B cell (primary cell): ENCODE results near the gene TMEM37. TPM values are rescaled to one million over a fixed set of nuclear protein-coding genes. Genes with fewer than 3 reads are reported as not detected.

Source experiments
- ATAC-seq: fragments of 200-7000 bp; cut with Tn5 transposase; one replicate; pipeline ENCODE4 v1.10.0; 2021; ENCODE audit warnings: low read depth, mild to moderate bottlenecking, moderate number of reproducible peaks, moderate library complexity
- CTCF ChIA-PET: fragments of 350-600 bp; sonication (Branson Sonifier 250); formaldehyde crosslinking; loops from one replicate; lab custom pipeline; 2021; ENCODE audit warnings: antibody characterized with exemption, inconsistent platforms; lab: Charles Lee
- POLR2A ChIA-PET: fragments of 350-600 bp; sonication (Branson Sonifier 250); formaldehyde crosslinking; loops from one replicate; lab custom pipeline; 2021; ENCODE audit warnings: antibody characterized with exemption; lab: Charles Lee
- DNase-seq: peaks from one replicate; pipeline ENCODE4 v3.0.0; 2013
- H2AFZ ChIP-seq: 2 replicates; pipeline ENCODE4 v1.6.1; 2012; ENCODE audit warnings: mild to moderate bottlenecking, low read depth, low read length; ENCODE audit not compliant: insufficient read depth, poor library complexity, severe bottlenecking
- H3K27ac ChIP-seq, 2 donors: 1 replicate in 1 of 2; 2 replicates in 1 of 2; pipeline ENCODE4 v1.5.1; 2012 to 2013; ENCODE audit warnings: low read length in 2 of 2, mild to moderate bottlenecking in 2 of 2, moderate library complexity in 1 of 2
- H3K27me3 ChIP-seq, 4 experiments: fragments of 200-600 bp in 1 of 4; sonication (generic) in 1 of 4; replicated peaks in 1 of 4; 1 replicate in 2 of 4; 2 replicates in 2 of 4; pipeline versions ENCODE4 v1.6.1 to v1.7.0; 2013 to 2016; ENCODE audit warnings: low read length in 3 of 4, mild to moderate bottlenecking in 2 of 4, mixed read lengths in 1 of 4, moderate library complexity in 1 of 4; ENCODE audit not compliant: insufficient read depth in 4 of 4, control insufficient read depth in 3 of 4; ENCODE audit errors: control extremely low read depth in 1 of 4
- H3K36me3 ChIP-seq, 2 experiments: replicated peaks in 1 of 2; 1 replicate in 1 of 2; 2 replicates in 1 of 2; pipeline versions ENCODE4 v1.6.1 to v1.7.1; 2013; ENCODE audit warnings: low read length in 1 of 2; ENCODE audit not compliant: insufficient read depth in 2 of 2, control insufficient read depth in 1 of 2; ENCODE audit errors: control extremely low read depth in 1 of 2, extremely low read depth in 1 of 2
- H3K4me1 ChIP-seq, 2 donors: fragments of 200-600 bp in 1 of 2; sonication (generic) in 1 of 2; 1 replicate in 1 of 2; 2 replicates in 1 of 2; pipeline versions ENCODE4 v1.5.1 to v1.6.1; 2013 to 2017; ENCODE audit warnings: low read length in 2 of 2; ENCODE audit not compliant: control insufficient read depth in 2 of 2, insufficient read depth in 2 of 2
- H3K4me2 ChIP-seq: replicated peaks from 2 replicates; pipeline ENCODE3; 2012; ENCODE audit warnings: mild to moderate bottlenecking, low read depth, low read length; ENCODE audit not compliant: poor library complexity, severe bottlenecking
- H3K4me3 ChIP-seq, 5 experiments: fragments of 200-600 bp in 1 of 5; sonication (generic) in 1 of 5; 1 replicate in 3 of 5; 2 replicates in 2 of 5; pipeline versions ENCODE4 v1.5.1 to v1.7.0; 2011 to 2016; ENCODE audit warnings: low read length in 4 of 5, mild to moderate bottlenecking in 4 of 5, low read depth in 2 of 5, control low read depth in 1 of 5, moderate library complexity in 1 of 5; ENCODE audit not compliant: insufficient read depth in 1 of 5; ENCODE audit errors: control extremely low read depth in 1 of 5, extremely low read depth in 1 of 5
- H3K79me2 ChIP-seq: fragments of 200-600 bp; sonication (generic); one replicate; pipeline ENCODE4 v1.6.0; 2016; ENCODE audit warnings: low read length; ENCODE audit not compliant: control insufficient read depth, insufficient read depth
- H3K9ac ChIP-seq: fragments of 200-600 bp; sonication (generic); 2 replicates; pipeline ENCODE4 v1.6.1; 2017; ENCODE audit warnings: mild to moderate bottlenecking, low read length, moderate library complexity
- H3K9me3 ChIP-seq, 3 donors: one replicate each; pipeline versions ENCODE4 v1.6.1 to v1.7.1; 2013; ENCODE audit warnings: low read length in 2 of 3; ENCODE audit not compliant: control insufficient read depth in 2 of 3, insufficient read depth in 1 of 3; ENCODE audit errors: control extremely low read depth in 1 of 3
- H4K20me1 ChIP-seq: 2 replicates; pipeline ENCODE4 v1.6.0; 2012; ENCODE audit warnings: mild to moderate bottlenecking, low read length; ENCODE audit not compliant: insufficient read depth, control insufficient read depth, poor library complexity, severe bottlenecking
- H3K27ac Mint-ChIP-seq: one replicate; pipeline ENCODE4 v1.8.0; 2021; ENCODE audit warnings: mixed read lengths
- H3K27me3 Mint-ChIP-seq: one replicate; pipeline ENCODE4 v1.8.0; 2021; ENCODE audit warnings: mixed read lengths
- H3K4me1 Mint-ChIP-seq: one replicate; pipeline ENCODE4 v1.8.0; 2021; ENCODE audit warnings: mixed read lengths
- H3K4me3 Mint-ChIP-seq: one replicate; pipeline ENCODE4 v1.8.0; 2021; ENCODE audit warnings: mixed read lengths
- H3K9me3 Mint-ChIP-seq: one replicate; pipeline ENCODE4 v1.8.0; 2022; ENCODE audit warnings: mixed read lengths; ENCODE audit not compliant: insufficient read depth
- CTCF ChIP-seq: fragments of 200-600 bp; IDR thresholded peaks from one replicate; pipeline ENCODE4 v1.8.0; 2022; ENCODE audit warnings: antibody characterized with exemption, mild to moderate bottlenecking
- EZH2 ChIP-seq: IDR thresholded peaks from 2 replicates; pipeline ENCODE4 v1.6.1; 2012; ENCODE audit warnings: borderline replicate concordance, low read depth, mild to moderate bottlenecking, moderate library complexity, low read length; ENCODE audit not compliant: insufficient read depth, poor library complexity, severe bottlenecking
- WGBS: methylation state at CpG from one replicate; pipeline ENCODE4 v1.1.5; 2013; ENCODE audit warnings: missing lambda C conversion rate; ENCODE audit not compliant: insufficient coverage; 5-methylcytosine and 5-hydroxymethylcytosine counted together
- intact Hi-C: fragments of 100-400 bp; cut with micrococcal nuclease; formaldehyde crosslinking; loops from one replicate; pipeline ENCODE4 v1.10.0; 2022
- polyA plus RNA-seq: library from polyadenylated mRNA; depleted of rRNA; stranded (reverse); fragments of >200 nt; gene quantifications from 2 replicates; pipeline ENCODE4 v1.2.3, GENCODE V29; 2012
- total RNA-seq, 2 donors: library from RNA; stranded (reverse); fragments of 120-200 nt in 1 of 2; gene quantifications; 1 replicate in 1 of 2; 2 replicates in 1 of 2; pipeline versions ENCODE4 v1.2.3 to v1.2.4, GENCODE V29; 2013 to 2022

Gene TMEM37
- total and polyA plus RNA-seq, 2 donors (not counting 1 experiment from before 2014, with no cell fraction given): not detected

- H3K27ac ChIP-seq: no peak overlapping the region
- DNase-seq (no peak), ATAC-seq (no peak)
- peaks cover 6% of the 10 kb centered on the region for H3K9me3 Mint-ChIP-seq
- peaks cover 1 to 8% (median 3%) of the 10 kb centered on the region in 3 donors for H3K9me3 ChIP-seq
- no peaks in the 10 kb centered on the region for H3K36me3 ChIP-seq
- H3K4me1 Mint-ChIP-seq: peaks cover 17% of the 10 kb centered on the region
- ChIA-PET POLR2A (no interaction called here), CTCF (no interaction called here)
- peaks cover 5 to 14% of the 10 kb centered on the region in 2 donors for H3K4me1 ChIP-seq
- no peak overlapping the region for H3K4me3 ChIP-seq
- no peak overlapping the region for H2AFZ ChIP-seq
- H3K27ac Mint-ChIP-seq: no peak overlapping the region
- no peaks in the 10 kb centered on the region for H3K79me2 ChIP-seq
- no peak overlapping the region for H3K4me2 ChIP-seq
- 100% methylated on average over 1 of the region's 1 CpG for WGBS
- TF ChIP-seq EZH2: no peak
- no peak for TF ChIP-seq CTCF
- intact Hi-C loops: no loop called here
- peaks cover 0 to 18% (median 8%) of the 10 kb centered on the region in 4 experiments for H3K27me3 ChIP-seq
- no peak overlapping the region for H3K9ac ChIP-seq
- H3K27me3 Mint-ChIP-seq: peaks cover 33% of the 10 kb centered on the region
- H4K20me1 ChIP-seq: no peaks in the 10 kb centered on the region
- no peak overlapping the region for H3K4me3 Mint-ChIP-seq
Measured at GRCh38 chr2:119419065-119419464, 12.6 kb upstream of the TMEM37 start.

- ATAC-seq: no peak
- H3K27me3 Mint-ChIP-seq: peaks cover 39% of the 10 kb centered on the region
- no peaks in the 10 kb centered on the region for H3K79me2 ChIP-seq
Measured at GRCh38 chr2:119419803-119420508, 11.7 kb upstream of the TMEM37 start.

More at GRCh38 chr2:119419803-119420508, 11.7 kb upstream of the TMEM37 start:
- 62% methylated on average over 1 of the region's 1 CpG for WGBS
- H3K9me3 Mint-ChIP-seq: peaks cover 6% of the 10 kb centered on the region
- Histone ChIP-seq H3K27ac (no peak overlapping the region), H3K27me3 (peaks cover 0 to 26% (median 9%) of the 10 kb centered on the region in 4 experiments), H3K9ac (no peak overlapping the region), H3K4me2 (no peak overlapping the region), H2AFZ (no peak overlapping the region), H3K4me3 (no peak overlapping the region), H3K4me1 (peaks cover 2 to 11% of the 10 kb centered on the region in 2 donors), H4K20me1 (no peaks in the 10 kb centered on the region), H3K9me3 (peaks cover 1 to 8% (median 3%) of the 10 kb centered on the region in 3 donors), H3K36me3 (no peaks in the 10 kb centered on the region)
- intact Hi-C loops: no loop called here
- peaks cover 10% of the 10 kb centered on the region for H3K4me1 Mint-ChIP-seq
- ChIA-PET POLR2A (no interaction called here), CTCF (interaction anchor here (1.3 kb wide), 1 partner anchor 56 kb away, joined by 6 read pairs; no protein-coding TSS in a partner anchor)
- no peak for TF ChIP-seq CTCF
- no peak for TF ChIP-seq EZH2
- H3K4me3 Mint-ChIP-seq: no peak overlapping the region
- H3K27ac Mint-ChIP-seq: no peak overlapping the region
- DNase-seq: no peak
